Stimulated activated naive CD4-positive, alpha-beta T cell treated with Interleukin-2 at 50 U/mL for 16 hours (primary cell): ENCODE measurements around the gene MYO1B.

ENCODE experiments used
- DNase-seq: peaks from one replicate; lab custom pipeline; 2025; lab: John Stamatoyannopoulos, UW

The MYO1B gene

GRCh38 chr2:191322828-191323506, 77.8 kb downstream of the MYO1B start:
- DNase-seq = no peak

GRCh38 chr2:191325651-191326365, 80.6 kb downstream of the MYO1B start:
- DNase-seq = no peak

- no peak for DNase-seq
Measured at GRCh38 chr2:191327484-191327883, 82.3 kb downstream of the MYO1B start.

DNA sequence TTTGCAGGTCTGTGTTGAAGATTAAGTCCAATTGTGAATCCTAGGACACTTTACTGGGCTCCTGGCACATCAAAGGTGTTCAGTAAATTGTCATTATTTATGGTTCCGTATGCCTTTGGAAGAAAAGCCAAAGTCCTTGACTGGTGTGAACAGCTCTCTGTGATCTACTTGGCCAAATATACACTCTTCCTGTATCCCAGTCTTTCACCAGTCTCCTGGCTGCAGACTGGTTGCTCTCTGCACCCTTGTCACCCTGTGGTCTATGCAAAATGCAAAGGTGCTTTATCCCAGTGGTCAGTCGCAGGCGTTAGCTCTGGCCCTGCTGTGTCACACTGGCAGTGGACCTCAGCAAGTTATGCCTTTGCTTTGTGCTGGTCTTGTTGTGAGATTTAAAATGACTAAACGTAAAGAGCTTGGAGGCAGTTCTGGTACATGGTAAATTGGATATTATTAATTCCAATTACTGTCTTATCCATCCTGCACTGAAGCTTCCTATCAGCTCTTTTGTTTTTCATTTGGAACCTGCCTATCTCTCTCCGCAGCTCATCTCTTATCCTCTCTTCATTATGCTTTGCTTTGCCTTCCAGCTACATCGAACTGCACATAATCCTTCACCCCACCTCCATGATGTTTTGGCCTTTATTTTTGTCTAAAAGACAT, 83.1 kb downstream of the MYO1B start:
- DNase-seq = no peak

DNA sequence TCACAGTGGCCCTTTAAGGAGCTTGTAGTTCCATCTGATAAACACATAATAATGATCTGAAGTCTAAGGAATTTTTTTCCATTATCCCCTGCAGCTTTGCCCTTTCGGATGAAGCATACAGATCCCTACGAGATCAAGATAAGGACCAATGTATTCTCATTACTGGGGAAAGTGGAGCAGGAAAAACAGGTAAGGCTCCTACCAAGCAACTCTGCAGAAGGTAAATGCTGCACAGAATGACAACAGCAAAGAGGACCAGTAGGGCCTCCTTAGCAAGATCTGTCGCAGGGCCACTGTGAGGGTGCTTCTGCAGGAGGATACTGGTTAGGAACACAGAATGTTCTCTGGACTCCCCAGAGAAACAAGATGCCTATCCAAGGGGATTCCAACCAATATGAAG, 84.6 kb downstream of the MYO1B start:
- no peak for DNase-seq

DNA sequence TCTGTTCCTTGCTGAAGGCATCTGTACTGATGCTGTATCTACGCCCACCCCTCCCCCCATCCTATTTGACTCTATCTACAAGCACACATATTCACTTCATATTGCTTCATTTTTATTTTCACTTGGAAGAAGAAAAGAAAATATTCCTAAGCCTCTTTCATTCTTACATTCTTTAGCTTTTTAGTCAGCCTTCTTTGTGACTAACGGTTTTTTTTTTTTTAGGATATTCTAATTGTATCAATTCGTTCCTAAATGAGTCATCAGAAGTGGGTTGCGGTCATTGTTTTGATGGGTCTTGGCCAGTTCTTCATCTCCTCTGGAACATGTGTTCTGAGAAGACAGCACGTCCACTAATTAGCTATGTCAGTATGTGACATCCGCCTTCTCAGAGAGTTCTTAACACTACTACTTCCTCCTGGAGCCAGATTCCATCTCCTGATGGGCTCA, 88.7 kb downstream of the MYO1B start:
- no peak for DNase-seq

- no peak for DNase-seq
Measured at GRCh38 chr2:191335875-191336464, 90.8 kb downstream of the MYO1B start.

- no peak for DNase-seq
Measured at GRCh38 chr2:191341436-191341835, 96.2 kb downstream of the MYO1B start.

- no peak for DNase-seq
Measured at GRCh38 chr2:191343796-191344338, 98.7 kb downstream of the MYO1B start.

- no peak for DNase-seq
Measured at GRCh38 chr2:191345788-191346187, 100.6 kb downstream of the MYO1B start.

GRCh38 chr2:191347154-191347553, 102.0 kb downstream of the MYO1B start:
- no peak for DNase-seq

DNA sequence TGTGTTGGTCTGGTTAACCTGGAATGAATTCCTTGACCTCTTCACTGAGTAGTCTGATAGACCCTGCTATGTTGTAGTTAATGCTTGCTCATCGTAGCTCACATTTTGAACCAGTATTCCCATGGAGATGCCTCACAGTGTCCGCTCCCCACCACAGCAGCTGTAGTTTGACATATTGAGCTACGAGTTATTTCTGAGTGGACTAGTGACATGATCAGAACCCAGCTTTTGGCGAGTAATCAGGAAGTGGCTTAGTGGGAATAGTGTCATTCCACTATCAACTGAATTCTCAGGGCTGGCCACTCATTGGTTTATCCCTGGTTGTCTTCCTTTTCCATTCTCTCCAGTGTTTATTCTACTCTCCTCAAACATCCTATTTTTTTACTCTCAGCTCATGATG, 102.7 kb downstream of the MYO1B start:
- DNase-seq = no peak

GRCh38 chr2:191349990-191350389, 104.8 kb downstream of the MYO1B start:
- no peak for DNase-seq

- DNase-seq = no peak
Measured at GRCh38 chr2:191350826-191351225, 105.6 kb downstream of the MYO1B start.

DNA sequence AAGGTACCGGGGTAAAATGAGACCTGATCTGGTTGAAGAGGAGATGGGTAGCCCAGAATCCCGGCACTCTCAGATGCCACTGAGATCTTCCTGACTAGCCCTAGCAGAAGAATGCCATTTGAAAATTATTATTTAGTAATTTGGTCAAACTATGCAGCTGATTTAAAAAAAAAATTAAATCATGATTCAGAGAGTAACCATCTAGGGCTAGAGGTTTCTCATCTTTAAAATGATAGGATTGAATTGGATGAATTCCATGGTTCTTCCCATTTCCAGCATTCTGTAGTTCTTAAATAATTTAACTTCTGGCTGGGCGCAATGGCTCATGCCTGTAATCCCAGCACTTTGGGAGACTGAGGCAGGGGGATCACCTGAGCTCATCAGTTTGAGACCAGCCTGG, 106.1 kb downstream of the MYO1B start:
- no peak for DNase-seq

DNA sequence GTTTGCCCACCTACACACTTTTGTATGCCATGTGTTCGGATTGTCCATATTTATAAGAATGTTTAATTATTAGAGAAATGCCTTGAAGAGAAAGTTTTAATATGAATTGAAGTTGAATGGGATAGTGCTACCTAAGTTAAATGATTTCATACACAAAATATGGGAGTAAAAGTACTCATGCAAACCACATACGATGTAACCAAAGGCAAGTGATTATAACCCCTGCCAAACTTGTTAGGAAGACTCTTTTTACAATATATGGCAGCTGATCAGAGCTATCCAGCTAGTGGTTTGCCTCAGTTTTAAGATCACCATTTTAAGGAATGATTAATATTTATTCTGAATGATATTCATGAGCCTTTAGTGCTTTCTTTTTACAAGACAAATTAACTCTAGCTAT, 106.7 kb downstream of the MYO1B start:
- no peak for DNase-seq

DNA sequence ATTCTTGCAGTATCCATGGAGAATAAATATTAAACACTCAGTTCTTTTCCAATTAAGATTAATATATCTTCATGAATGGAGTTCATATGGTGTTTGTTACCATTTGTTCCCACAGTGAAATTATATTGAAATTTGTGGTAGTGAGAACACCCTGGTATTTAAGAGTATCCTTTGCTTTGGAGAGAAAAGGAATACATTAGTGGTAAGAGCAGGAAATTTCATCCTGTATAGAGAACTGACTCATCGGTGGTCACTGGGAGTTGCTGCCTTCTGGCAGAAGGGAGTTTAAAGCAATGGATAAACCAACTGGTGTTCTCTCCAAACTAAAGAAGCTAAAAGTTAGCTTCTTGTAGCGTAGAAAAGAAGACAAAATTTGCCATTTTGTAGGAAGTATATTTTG, 107.3 kb downstream of the MYO1B start:
- DNase-seq = no peak

DNA sequence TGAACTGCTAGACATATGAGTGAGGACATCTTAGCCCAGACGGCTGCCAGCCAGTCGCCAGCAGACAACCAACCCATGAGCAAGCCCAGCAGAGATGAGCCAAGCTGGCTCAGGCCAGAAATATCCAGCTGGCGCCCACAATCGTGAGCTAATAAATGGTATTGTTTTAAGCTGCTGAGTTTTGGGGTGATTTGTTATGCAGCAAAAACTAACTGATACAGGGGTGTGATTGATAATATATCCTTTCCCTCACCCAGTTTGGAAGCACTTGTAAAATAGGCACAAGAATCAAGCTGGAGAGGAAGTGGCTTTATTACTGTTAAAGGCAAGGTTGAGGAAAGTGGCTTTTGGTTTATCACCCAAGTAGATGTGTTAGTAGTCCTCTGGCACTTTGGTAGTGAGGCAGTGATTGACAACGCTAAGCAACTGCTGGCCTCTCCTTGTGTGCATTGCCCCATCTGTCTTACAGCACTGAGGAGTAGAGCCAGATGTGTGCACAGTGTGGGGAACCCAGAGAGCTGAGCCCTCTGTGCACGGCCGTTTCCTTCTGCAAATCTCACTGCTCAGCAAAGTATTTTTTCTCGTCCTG, 110.1 kb downstream of the MYO1B start:
- no peak for DNase-seq

DNA sequence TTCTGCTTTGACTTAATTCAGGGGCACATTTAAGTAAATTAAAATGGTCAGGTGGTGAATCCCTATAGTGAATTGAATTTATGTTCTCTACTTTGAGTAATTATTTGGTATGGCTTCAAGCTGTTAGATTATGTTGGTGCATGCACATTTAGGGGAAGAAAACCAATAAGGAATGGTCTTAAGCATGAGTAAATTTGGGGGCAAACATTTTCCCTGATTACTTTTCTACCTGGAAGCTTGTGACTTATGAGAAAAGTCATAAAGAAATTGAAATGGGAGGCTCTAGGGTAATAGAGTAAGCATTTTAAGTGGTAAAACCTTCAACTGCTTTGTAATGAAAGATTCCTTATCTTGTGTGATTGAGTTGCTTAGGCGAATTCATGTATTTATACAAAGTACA, 112.5 kb downstream of the MYO1B start:
- no peak for DNase-seq

DNA sequence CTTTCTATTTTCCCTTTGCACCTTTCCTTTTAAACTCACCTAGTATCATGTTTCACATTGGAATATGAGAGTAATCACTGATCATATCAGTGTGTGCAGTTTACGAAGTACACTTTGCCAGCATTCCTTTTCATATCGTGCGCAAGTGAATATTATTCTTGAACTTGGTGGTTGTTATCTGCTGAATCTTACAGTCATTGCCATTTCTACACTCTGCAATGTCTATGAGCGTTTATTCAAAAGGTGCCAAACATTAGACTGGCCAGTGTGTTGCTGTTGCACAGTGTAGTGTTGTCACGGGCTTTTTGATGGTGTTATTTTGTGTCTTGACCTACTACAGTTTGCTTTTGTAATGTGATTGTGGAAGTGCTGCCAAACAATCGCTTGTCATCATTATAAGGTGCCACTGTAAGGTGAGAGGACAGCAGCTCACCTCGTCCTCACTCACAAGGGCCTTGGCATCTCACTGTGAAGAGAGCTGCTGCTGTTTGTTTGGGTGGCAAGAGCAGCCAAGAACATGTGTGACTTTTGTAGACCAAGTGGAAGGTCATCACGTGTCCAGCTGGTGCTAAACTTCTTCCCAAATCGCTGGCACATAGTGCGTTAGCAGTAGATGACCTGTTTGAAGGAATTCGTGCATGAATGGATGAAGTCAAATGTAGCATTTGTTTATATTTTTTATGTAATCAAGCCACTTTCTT, 113.3 kb downstream of the MYO1B start:
- DNase-seq = no peak

DNA sequence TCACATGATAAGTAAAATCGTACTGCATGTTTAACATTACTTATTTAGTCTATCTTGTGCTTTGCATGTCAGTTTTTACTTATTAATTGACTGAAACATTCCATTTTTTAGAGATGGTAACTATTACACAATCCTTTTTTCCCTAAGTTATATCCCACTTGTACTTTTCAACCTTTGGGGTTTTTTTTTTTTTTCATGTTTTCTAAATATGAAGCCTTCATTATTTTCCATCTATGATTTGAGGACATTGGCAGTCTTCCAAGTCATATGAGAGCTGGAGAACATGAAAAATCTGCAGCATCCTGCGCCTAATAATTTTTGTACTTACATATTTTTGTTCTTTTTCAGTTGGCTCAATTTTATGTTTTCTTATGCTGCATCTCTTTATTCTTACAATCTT, 113.9 kb downstream of the MYO1B start:
- no peak for DNase-seq

DNA sequence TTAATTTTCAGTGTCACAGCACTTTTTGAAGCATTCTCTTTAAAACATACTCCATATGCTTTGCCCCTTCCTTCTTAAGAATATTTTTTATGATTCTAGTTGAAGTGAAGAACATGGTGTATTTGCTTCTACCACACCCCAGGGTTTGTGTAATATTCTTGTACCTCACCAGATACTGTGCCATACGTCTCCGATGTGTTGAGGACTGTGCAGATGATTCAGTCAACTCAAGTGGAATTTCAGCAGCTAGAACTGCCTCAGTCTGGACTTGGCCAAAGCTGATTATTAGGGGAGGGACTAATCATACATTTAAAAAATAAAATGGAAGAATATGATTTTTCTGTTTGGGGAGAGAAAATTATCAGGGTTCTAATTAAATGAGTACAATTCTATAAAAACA, 115.7 kb downstream of the MYO1B start:
- no peak for DNase-seq
